Keratinocyte (primary cell): ENCODE data around the gene PHACTR2. TPM values are rescaled to one million over a fixed set of nuclear protein-coding genes. Genes with fewer than 3 reads are reported as not detected.

Experiments used
- DNase-seq: peaks from one replicate; pipeline ENCODE4 v3.0.0-alpha.2; 2011; ENCODE audit warnings: low read depth, missing footprints, low spot score
- FAIRE-seq: peaks from 2 replicates; lab custom pipeline; 2011; peaks lifted over from hg19 to GRCh38; lab: Jason Lieb, UNC
- H2AFZ ChIP-seq: 2 replicates; pipeline ENCODE4 v1.6.0; 2012; ENCODE audit warnings: low read length, control low read depth, inconsistent platforms; ENCODE audit not compliant: control insufficient read depth
- H3K27ac ChIP-seq: 2 replicates; pipeline ENCODE4 v1.5.1; 2011; ENCODE audit warnings: low read length; ENCODE audit not compliant: control insufficient read depth, insufficient read depth
- H3K27me3 ChIP-seq: 3 replicates; pipeline ENCODE4 v1.6.0; 2011; ENCODE audit warnings: low read length; ENCODE audit not compliant: control insufficient read depth, insufficient read depth; ENCODE audit errors: extremely low read depth
- H3K36me3 ChIP-seq, 2 experiments: 2 replicates in 1 of 2; 3 replicates in 1 of 2; pipeline ENCODE4 v1.5.1; 2011; ENCODE audit warnings: low read length in 2 of 2, mild to moderate bottlenecking in 1 of 2; ENCODE audit not compliant: control insufficient read depth in 2 of 2, insufficient read depth in 2 of 2; ENCODE audit errors: extremely low read depth in 1 of 2
- H3K4me1 ChIP-seq: 3 replicates; pipeline ENCODE4 v1.5.1; 2011; ENCODE audit warnings: low read length; ENCODE audit not compliant: control insufficient read depth, insufficient read depth; ENCODE audit errors: extremely low read depth
- H3K4me2 ChIP-seq: 3 replicates; pipeline ENCODE4 v1.6.0; 2011; ENCODE audit warnings: low read depth, low read length; ENCODE audit not compliant: control insufficient read depth, insufficient read depth; ENCODE audit errors: extremely low read depth
- H3K4me3 ChIP-seq, 3 experiments: fragments of 200-600 bp in 1 of 3; sonication (generic) in 1 of 3; 2 replicates in 2 of 3; 3 replicates in 1 of 3; pipeline ENCODE4 v1.5.1; 2011 to 2016; ENCODE audit warnings: low read length in 3 of 3, mild to moderate bottlenecking in 3 of 3, control low read depth in 2 of 3, inconsistent platforms in 1 of 3, low read depth in 1 of 3, mixed read lengths in 1 of 3, mixed run types in 1 of 3, moderate library complexity in 1 of 3; ENCODE audit not compliant: control insufficient read depth in 2 of 3, insufficient read depth in 2 of 3; ENCODE audit errors: extremely low read depth in 1 of 3
- H3K79me2 ChIP-seq: 2 replicates; pipeline ENCODE4 v1.6.0; 2012; ENCODE audit warnings: low read length; ENCODE audit not compliant: control insufficient read depth, insufficient read depth
- H3K9ac ChIP-seq: 3 replicates; pipeline ENCODE4 v1.6.0; 2011; ENCODE audit warnings: low read length; ENCODE audit not compliant: control insufficient read depth, insufficient read depth; ENCODE audit errors: extremely low read depth
- H3K9me1 ChIP-seq: 3 replicates; pipeline ENCODE4 v1.6.0; 2011; ENCODE audit warnings: low read length; ENCODE audit not compliant: control insufficient read depth, insufficient read depth; ENCODE audit errors: extremely low read depth
- H3K9me3 ChIP-seq: 2 replicates; pipeline ENCODE4 v1.5.1; 2012; ENCODE audit warnings: low read depth, low read length; ENCODE audit not compliant: control insufficient read depth
- H4K20me1 ChIP-seq: 3 replicates; pipeline ENCODE4 v1.6.0; 2011; ENCODE audit warnings: low read length; ENCODE audit not compliant: control insufficient read depth, insufficient read depth; ENCODE audit errors: extremely low read depth
- EZH2 ChIP-seq: IDR thresholded peaks from one replicate; pipeline ENCODE4 v1.6.1; 2012; ENCODE audit warnings: inconsistent platforms, mild to moderate bottlenecking, low read length, moderate library complexity
- dilution Hi-C: fragments of 300-500 bp; cut with MboI; formaldehyde crosslinking; loops from one replicate; pipeline ENCODE4 v1.7.0; 2020; ENCODE audit warnings: low sequenced_read_pairs; ENCODE audit not compliant: extremely low pct_ligation_motif_present
- polyA plus RNA-seq, 5 experiments: library from polyadenylated mRNA; depleted of rRNA in 3 of 5; stranded (reverse) in 3 of 5; stranded (forward) in 1 of 5; unstranded in 1 of 5; fragments of >200 nt; gene quantifications; 1 replicate in 1 of 5; 2 replicates in 3 of 5; 3 replicates in 1 of 5; pipeline versions ENCODE4 v1.2.1 to v1.2.3, GENCODE V29; 2011 to 2012; ENCODE audit warnings: missing spikeins in 2 of 5, low read depth in 1 of 5, low replicate concordance in 1 of 5
- TF ChIP-seq, protein P1 (sequence below), 3 experiments: IDR thresholded peaks in 1 of 3; conservative IDR thresholded peaks in 1 of 3; optimal IDR thresholded peaks in 1 of 3; 2 replicates in 2 of 3; 3 replicates in 1 of 3; pipeline versions ENCODE3 to v1.5.1; 2011; ENCODE audit warnings: low read length in 3 of 3, mild to moderate bottlenecking in 3 of 3, moderate library complexity in 2 of 3, control low read depth in 1 of 3, inconsistent platforms in 1 of 3; ENCODE audit not compliant: insufficient read depth in 2 of 3; ENCODE audit errors: extremely low read depth in 1 of 3

Gene PHACTR2
- polyA plus RNA-seq, 1 donor (not counting 4 experiments of a cell fraction or from before 2014, with no cell fraction given), result 9.4 TPM

DNA sequence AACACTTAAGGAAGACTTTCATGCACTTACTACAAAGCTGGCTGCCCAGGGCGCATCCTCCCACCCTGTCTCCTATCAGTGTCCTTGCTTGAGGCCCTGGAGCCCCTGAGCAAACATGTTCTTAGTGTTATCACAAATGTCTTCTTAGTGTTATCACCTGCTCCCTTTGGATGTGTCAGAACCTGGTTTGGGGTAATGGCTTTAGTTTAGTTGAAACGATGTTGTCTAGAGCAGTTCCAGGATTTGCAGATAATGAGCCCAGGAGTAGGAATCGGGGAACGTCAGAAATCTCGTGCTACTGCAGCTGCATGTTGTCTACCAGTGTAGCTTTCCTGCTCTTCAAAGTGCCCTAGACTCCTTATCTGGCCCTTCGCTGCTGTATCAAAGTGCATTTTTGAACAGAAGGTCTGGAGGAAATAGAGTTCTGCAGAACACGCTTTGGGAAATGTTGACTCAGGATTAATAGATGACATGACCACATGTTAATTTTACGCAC, 69.6 kb downstream of the PHACTR2 start:
- TF ChIP-seq, protein P1, sequence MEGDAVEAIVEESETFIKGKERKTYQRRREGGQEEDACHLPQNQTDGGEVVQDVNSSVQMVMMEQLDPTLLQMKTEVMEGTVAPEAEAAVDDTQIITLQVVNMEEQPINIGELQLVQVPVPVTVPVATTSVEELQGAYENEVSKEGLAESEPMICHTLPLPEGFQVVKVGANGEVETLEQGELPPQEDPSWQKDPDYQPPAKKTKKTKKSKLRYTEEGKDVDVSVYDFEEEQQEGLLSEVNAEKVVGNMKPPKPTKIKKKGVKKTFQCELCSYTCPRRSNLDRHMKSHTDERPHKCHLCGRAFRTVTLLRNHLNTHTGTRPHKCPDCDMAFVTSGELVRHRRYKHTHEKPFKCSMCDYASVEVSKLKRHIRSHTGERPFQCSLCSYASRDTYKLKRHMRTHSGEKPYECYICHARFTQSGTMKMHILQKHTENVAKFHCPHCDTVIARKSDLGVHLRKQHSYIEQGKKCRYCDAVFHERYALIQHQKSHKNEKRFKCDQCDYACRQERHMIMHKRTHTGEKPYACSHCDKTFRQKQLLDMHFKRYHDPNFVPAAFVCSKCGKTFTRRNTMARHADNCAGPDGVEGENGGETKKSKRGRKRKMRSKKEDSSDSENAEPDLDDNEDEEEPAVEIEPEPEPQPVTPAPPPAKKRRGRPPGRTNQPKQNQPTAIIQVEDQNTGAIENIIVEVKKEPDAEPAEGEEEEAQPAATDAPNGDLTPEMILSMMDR (optimal IDR thresholded peaks at IDR 0.05 in 1 of 3, IDR thresholded peaks at IDR 0.05 in 1 of 3, conservative IDR thresholded peaks at IDR 0.05 in 1 of 3; ENCODE audit: extremely low read depth in 1 of 3, insufficient read depth in 2 of 3, low read length in 3 of 3), result no peak
- TF ChIP-seq EZH2, result no peak
- Histone ChIP-seq H3K4me1 (no peaks in the 10 kb centered on the region), H3K4me3 (no peak overlapping the region), H3K4me2 (no peak overlapping the region), H3K27ac (no peak overlapping the region), H2AFZ (no peak overlapping the region), H3K9me1 (no peaks in the 10 kb centered on the region), H3K9ac (no peak overlapping the region), H4K20me1 (peaks cover 4% of the 10 kb centered on the region), H3K27me3 (no peaks in the 10 kb centered on the region), H3K36me3 (no peaks in the 10 kb centered on the region), H3K79me2 (no peaks in the 10 kb centered on the region), H3K9me3 (no peaks in the 10 kb centered on the region)
- no peak for FAIRE-seq
- DNase-seq, result no peak
- dilution Hi-C loops, result no loop called here

DNA sequence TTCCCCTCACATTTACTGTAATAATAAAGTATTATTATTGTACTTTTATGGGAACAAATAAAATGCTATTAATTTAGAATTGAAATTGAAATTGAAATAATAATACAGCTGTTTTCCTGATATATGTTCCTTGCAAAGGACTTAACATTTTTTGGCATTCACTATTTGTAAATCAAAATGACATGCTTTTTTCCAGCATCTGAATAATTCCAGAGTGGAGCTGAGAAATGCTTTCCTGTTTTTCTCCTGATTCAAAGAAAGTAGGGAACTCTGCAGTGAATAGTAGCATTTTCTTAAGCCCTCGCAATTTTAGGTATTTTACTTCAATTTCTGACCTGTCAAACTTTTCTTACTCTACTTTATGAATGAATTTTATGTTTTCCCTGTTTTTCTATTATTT, 72.1 kb downstream of the PHACTR2 start:
- no peak for DNase-seq
- FAIRE-seq, result no peak
- Histone ChIP-seq H4K20me1 (peaks cover 4% of the 10 kb centered on the region), H3K27ac (no peak overlapping the region), H3K79me2 (no peaks in the 10 kb centered on the region), H3K9me3 (no peaks in the 10 kb centered on the region), H3K4me2 (no peak overlapping the region), H3K27me3 (no peaks in the 10 kb centered on the region), H3K9ac (no peak overlapping the region), H3K36me3 (no peaks in the 10 kb centered on the region), H3K4me3 (no peak overlapping the region), H2AFZ (no peak overlapping the region), H3K9me1 (no peaks in the 10 kb centered on the region), H3K4me1 (no peaks in the 10 kb centered on the region)
- dilution Hi-C loops, result no loop called here
- TF ChIP-seq EZH2, result no peak
- TF ChIP-seq, protein P1 (optimal IDR thresholded peaks at IDR 0.05 in 1 of 3, IDR thresholded peaks at IDR 0.05 in 1 of 3, conservative IDR thresholded peaks at IDR 0.05 in 1 of 3; ENCODE audit: extremely low read depth in 1 of 3, insufficient read depth in 2 of 3, low read length in 3 of 3), result no peak
